Measurements from ENCODE around the gene TEX47. TPM values are rescaled to one million over a fixed set of nuclear protein-coding genes. Genes with fewer than 3 reads are reported as not detected.
A peak's percentile ranks its signal among the peaks of the same experiment; 100 is the strongest.

TEX47 gene
- total RNA-seq, 1 experiment from 2014 or later, result not detected

GRCh38 chr7:88835147-88835728 is 39.7 kb upstream of the TEX47 start:
- ChIA-PET CTCF (interaction anchor here (1.3 kb wide), 2 partner anchors 490 to 592 kb away, joined by 3 to 7 read pairs; no protein-coding TSS in a partner anchor), POLR2A (ENCODE audit: low non-redundant PET) (no interaction called here)
- TF ChIP-seq EZH2 (IDR thresholded peaks at IDR 0.05; ENCODE audit: borderline replicate concordance, low read depth, low read length, poor library complexity, severe bottlenecking) (no peak), CTCF (conservative IDR thresholded peaks at IDR 0.05; ENCODE audit: low read depth, low read length) (peak; percentile 61)
- no peaks in the 10 kb centered on the region for H3K9me3 ChIP-seq (ENCODE audit: low read depth, low read length, poor library complexity, severe bottlenecking)
- intact Hi-C loops (cut with micrococcal nuclease; ENCODE audit: unreplicated experiment), result loop anchor here (2.0 to 5.0 kb wide), 2 partner anchors 288 to 592 kb away; no protein-coding TSS in a partner anchor
- H3K4me1 ChIP-seq (ENCODE audit: insufficient read depth, low read length, poor library complexity, severe bottlenecking), result no peaks in the 10 kb centered on the region
- BruUV-seq (replicated peaks), result no TSS peak
- no peak overlapping the region for H3K27ac ChIP-seq (ENCODE audit: low read depth, low read length, poor library complexity, severe bottlenecking)
- no peaks in the 10 kb centered on the region for H3K36me3 ChIP-seq (ENCODE audit: insufficient read depth, low read length, poor library complexity, severe bottlenecking)
- DNase-seq (ENCODE audit: low spot score), result peak; percentile 55
- no peak overlapping the region for H3K4me3 ChIP-seq (ENCODE audit: low read depth, low read length, poor library complexity, severe bottlenecking)
- H3K27me3 ChIP-seq (replicated peaks; ENCODE audit: insufficient read depth, low read depth, low read length, poor library complexity), result no peaks in the 10 kb centered on the region

- no peak for DNase-seq (ENCODE audit: low spot score)
- no peaks in the 10 kb centered on the region for H3K9me3 ChIP-seq (ENCODE audit: low read depth, low read length, poor library complexity, severe bottlenecking)
- H3K27me3 ChIP-seq (replicated peaks; ENCODE audit: insufficient read depth, low read depth, low read length, poor library complexity), result peaks cover 10% of the 10 kb centered on the region
- no TSS peak for BruUV-seq (replicated peaks)
- no peak overlapping the region for H3K4me3 ChIP-seq (ENCODE audit: low read depth, low read length, poor library complexity, severe bottlenecking)
- H3K4me1 ChIP-seq (ENCODE audit: insufficient read depth, low read length, poor library complexity, severe bottlenecking), result no peaks in the 10 kb centered on the region
- TF ChIP-seq EZH2 (IDR thresholded peaks at IDR 0.05; ENCODE audit: borderline replicate concordance, low read depth, low read length, poor library complexity, severe bottlenecking) (no peak), CTCF (conservative IDR thresholded peaks at IDR 0.05; ENCODE audit: low read depth, low read length) (no peak)
- CTCF ChIA-PET, result no interaction called here
- POLR2A ChIA-PET (ENCODE audit: low non-redundant PET), result no interaction called here
- intact Hi-C loops (cut with micrococcal nuclease; ENCODE audit: unreplicated experiment), result no loop called here
- H3K27ac ChIP-seq (ENCODE audit: low read depth, low read length, poor library complexity, severe bottlenecking), result no peak overlapping the region
- H3K36me3 ChIP-seq (ENCODE audit: insufficient read depth, low read length, poor library complexity, severe bottlenecking), result no peaks in the 10 kb centered on the region
Measured at GRCh38 chr7:88826222-88826621, 30.7 kb upstream of the TEX47 start.

- POLR2A ChIA-PET (ENCODE audit: low non-redundant PET), result no interaction called here
- Histone ChIP-seq H3K4me1 (ENCODE audit: insufficient read depth, low read length, poor library complexity, severe bottlenecking) (no peaks in the 10 kb centered on the region), H3K4me3 (ENCODE audit: low read depth, low read length, poor library complexity, severe bottlenecking) (no peak overlapping the region), H3K27me3 (replicated peaks; ENCODE audit: insufficient read depth, low read depth, low read length, poor library complexity) (no peaks in the 10 kb centered on the region), H3K36me3 (ENCODE audit: insufficient read depth, low read length, poor library complexity, severe bottlenecking) (no peaks in the 10 kb centered on the region), H3K27ac (ENCODE audit: low read depth, low read length, poor library complexity, severe bottlenecking) (no peak overlapping the region), H3K9me3 (ENCODE audit: low read depth, low read length, poor library complexity, severe bottlenecking) (no peaks in the 10 kb centered on the region)
- CTCF ChIA-PET, result no interaction called here
- intact Hi-C loops (cut with micrococcal nuclease; ENCODE audit: unreplicated experiment), result no loop called here
- no TSS peak for BruUV-seq (replicated peaks)
- no peak for DNase-seq (ENCODE audit: low spot score)
- TF ChIP-seq EZH2 (IDR thresholded peaks at IDR 0.05; ENCODE audit: borderline replicate concordance, low read depth, low read length, poor library complexity, severe bottlenecking) (no peak), CTCF (conservative IDR thresholded peaks at IDR 0.05; ENCODE audit: low read depth, low read length) (no peak)
Measured at GRCh38 chr7:88818552-88818951, 23.0 kb upstream of the TEX47 start.
